GM19035 (cell line): ENCODE data around the gene CHCHD6.

Experiments used
- ATAC-seq: cut with Tn5 transposase; IDR thresholded peaks from one replicate; pipeline ENCODE4 v1.9.1; 2021; ENCODE audit not compliant: unreplicated experiment

Gene CHCHD6

DNA sequence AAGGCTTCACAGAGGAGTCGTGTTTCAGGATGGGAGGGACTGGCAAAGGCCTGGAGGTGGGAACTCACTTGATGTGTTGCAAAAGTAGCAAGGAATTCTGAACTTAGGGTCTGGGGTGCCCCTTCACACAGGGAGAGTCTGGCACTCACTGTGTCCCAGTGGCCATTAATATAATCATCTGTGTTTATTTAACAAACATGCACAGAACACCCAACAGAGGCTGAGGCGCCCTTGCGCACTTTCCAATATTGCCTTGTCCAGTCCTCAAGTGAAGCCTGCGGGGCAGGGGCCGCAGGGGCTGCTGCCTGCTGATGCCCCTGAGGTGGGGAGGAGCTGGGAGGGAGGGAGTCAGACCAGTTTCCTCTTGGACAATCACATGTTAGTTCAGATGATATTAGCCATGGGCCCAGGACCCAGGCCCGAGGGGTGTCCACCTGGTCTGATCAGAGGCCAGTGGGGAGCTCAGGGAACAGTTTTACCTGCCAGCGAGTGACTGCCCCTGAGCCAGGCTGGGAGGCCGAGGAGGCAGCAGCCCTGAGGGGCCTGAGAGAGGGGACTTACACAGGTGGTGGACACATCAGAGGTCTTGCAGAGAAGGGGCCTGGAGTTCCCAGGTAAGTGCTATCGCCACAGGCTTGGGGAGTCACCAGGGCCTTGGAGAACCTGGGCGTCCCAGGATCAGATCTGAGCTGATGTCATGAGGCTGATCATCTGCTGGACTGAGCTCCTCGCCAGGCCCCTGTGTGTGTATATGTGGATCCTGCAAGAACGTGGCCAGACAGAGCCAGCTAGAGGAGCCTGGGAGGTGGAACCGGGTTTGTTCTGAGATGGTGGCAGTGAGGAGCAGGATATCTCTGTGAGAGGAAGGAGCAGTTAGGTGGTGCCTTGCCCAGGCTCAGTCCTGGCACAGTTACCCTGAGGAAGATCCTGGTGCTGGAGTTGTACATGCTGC lies 35.3 kb upstream of the CHCHD6 start:
- no peak for ATAC-seq

GRCh38 chr3:126671521-126671920 lies 32.5 kb upstream of the CHCHD6 start:
- no peak for ATAC-seq

DNA sequence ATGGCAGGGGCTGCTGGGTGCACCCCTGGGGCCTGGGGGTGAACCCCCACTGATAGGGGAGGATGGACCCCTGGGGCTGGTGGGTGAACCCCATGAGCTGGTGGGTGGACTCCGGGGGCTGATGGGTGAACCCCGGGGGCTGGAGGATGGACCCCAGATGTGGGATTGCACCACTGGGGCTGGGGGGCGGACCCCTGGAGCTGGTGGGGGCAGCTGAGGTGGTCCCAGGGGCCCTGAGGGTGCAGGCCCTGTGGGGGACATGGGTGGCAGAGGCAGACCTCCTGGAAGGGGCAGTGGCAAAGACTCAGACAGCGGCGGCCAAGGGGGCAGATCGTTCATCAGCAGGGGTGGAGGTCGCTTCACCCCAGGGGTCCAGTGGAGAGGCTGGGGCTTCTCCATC lies 31.7 kb upstream of the CHCHD6 start:
- ATAC-seq = no peak

DNA sequence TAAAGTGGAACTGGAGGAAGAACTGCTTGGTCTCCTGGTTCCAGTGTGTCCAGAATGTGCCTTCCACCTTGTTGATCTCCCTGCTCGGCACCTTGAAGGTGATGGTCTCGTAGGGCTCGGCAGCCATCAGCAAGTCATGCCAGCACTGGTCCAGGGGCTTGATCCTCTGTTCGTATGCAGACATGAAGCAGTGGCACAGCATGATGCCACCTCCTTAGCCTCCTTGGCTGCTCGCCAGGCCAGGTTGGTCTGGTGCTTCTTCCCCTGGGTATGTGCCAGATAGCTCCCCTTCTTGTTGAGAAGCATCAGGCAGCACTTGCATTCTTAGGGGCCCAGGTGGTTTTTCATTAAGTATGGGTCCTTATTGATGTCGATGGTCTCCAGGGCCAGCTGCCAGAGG lies 31.3 kb upstream of the CHCHD6 start:
- no peak for ATAC-seq

DNA sequence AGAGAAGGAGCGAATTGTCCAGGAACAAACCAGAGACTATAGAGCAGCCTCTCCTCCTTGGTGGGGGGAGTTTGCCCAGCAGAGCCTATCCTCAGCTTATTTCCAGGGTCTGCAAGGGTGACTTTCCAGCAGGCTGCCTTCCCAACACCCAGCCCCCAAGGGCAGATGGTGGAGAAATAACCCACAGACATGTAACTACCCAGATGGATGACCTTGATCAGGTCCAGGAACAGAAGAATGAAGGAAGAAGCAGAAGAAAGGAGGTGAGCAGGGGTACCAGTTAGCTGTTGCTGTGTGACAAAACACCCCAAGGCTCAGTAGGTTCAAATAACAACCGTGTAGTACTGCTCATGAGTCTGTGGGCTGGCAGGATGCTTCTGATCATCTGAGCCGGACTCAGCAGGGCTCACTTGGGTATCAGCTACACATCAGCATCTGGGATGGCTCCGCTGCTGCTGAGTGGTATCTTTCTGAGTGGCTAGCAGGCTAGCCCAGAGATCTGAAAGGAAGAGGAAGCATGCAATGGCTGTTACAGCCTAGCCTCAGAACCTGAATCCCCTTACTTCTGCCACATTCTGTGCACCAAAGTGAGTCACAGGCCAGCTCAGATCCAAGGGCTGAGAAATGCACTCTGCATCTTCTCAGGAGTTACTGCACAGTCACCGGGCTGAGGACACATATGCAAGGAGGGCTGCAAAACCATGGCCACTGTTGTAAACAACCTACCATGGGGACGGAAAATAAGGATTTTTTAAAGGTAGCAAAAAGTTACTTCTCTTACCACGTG lies 26.9 kb upstream of the CHCHD6 start:
- no peak for ATAC-seq

GRCh38 chr3:126677862-126678503 lies 26.1 kb upstream of the CHCHD6 start:
- no peak for ATAC-seq

DNA sequence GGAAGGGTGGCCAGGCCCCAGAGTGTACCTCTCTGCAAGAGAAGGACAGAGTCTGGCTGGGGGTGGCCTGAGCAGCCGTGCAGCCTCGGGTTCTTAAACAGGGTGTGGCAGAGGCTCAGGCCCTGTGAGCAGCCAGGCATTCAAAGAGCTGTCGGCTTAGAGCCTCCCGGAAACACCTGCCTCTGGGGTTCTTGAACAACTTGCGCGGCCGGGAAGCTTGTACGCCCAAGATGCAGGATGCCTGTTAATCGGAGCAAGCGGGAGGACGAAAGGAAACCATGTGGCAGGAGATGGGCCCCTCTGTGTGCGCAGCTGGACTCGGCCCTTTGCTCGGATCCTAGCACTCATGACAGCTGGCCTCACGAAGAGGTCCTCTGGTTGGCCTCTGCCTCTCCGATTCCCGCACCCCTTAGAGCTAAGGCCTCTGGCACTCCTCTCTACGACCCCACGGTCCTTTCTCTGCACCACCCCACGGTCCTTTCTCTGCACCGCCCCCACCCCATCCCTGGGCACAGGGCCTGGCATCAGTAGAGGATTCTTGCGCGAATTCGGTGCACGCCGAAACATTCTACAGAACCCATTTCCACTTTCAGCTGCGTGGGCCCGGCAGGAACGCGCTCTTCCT lies 25.2 kb upstream of the CHCHD6 start:
- ATAC-seq = no peak

- peak; percentile 53 for ATAC-seq
Measured at GRCh38 chr3:126679318-126679751, 24.7 kb upstream of the CHCHD6 start.

DNA sequence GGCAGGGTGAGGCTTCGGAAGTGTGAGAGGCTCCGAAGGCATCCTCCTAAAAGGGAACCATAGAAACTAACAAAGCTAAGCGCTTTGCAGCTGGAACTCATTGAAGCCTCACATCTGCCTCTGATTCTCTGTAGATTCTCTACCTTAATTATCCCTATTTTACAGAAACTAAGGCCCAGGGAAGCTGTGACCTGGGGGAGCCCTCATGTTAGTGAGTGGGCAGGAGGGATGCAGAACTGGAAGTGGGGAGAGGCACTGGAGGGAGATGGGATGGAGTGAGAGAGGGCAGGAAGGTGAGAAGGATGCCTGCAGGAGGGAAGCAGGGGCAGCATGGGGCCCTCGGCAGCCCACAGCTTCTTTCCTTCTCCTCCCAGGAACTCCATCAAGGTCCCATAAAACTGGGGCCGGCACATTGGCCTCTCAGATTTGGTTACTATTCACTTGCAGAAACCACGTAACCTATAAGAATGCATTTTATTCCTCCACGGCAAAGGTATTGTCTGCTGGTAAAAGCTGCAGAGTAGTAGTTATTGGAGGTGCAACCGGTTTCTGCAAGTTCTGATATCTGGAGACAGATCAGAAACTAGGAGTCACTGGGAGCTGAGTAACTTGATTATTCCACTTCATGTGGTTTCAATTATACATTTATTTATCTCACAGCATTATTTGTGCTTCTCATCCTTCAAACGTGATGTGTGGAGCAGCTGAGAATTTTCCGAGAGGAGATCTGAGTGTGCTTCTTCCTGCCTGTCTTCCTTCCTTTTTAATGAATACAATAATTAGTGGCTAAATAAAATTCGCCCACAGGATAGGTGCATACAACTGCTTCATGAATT lies 24.0 kb upstream of the CHCHD6 start:
- ATAC-seq = no peak

- ATAC-seq = no peak
Measured at GRCh38 chr3:126680667-126681055, 23.4 kb upstream of the CHCHD6 start.

DNA sequence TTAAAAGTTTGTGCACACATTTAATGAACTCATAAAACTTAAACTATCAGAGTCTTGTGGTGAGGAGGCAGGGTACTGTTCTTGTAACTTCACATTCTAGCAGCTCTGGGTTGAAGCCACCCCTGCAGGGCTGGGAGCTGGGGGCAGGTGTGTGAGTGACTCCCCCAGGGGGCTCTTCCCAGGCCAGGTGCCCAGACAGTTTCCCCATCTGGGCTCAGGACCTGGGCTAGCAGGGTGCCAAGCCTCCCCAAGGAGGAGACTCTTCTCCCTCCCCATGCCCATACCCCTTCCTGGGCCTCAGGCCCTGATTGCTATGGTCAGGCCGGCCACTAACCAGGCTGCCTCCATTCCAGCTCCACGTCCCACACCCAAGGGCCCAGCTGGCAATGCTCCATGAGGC lies 22.0 kb upstream of the CHCHD6 start:
- no peak for ATAC-seq

- no peak for ATAC-seq
Measured at GRCh38 chr3:126683069-126683468, 21.0 kb upstream of the CHCHD6 start.

- ATAC-seq = no peak
Measured at GRCh38 chr3:126684218-126684751, 19.8 kb upstream of the CHCHD6 start.

- ATAC-seq = no peak
Measured at GRCh38 chr3:126685021-126685420, 19.0 kb upstream of the CHCHD6 start.

- ATAC-seq = no peak
Measured at GRCh38 chr3:126685493-126685892, 18.5 kb upstream of the CHCHD6 start.

GRCh38 chr3:126691765-126692164 lies 12.3 kb upstream of the CHCHD6 start:
- no peak for ATAC-seq

- ATAC-seq = no peak
Measured at GRCh38 chr3:126692858-126693257, 11.2 kb upstream of the CHCHD6 start.

DNA sequence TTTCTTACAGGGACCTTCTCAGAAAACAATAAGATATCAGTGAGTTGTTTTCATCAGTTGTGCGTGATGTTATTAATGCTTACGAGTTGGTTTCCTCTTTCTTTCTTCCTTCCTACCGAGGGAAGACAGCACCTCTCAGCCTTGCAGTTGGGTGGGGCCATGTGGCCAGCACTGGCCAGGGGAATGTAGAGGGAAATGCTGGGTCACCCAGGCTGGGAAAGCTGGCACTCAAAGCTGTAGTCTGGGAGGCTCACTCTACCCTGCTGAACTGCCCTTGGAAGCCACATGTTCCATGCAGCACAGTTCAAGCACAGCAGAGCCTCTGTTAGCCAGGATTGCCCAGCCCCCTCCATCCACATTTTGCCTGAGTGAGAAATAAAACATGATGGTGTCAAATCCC lies 10.1 kb upstream of the CHCHD6 start:
- no peak for ATAC-seq

DNA sequence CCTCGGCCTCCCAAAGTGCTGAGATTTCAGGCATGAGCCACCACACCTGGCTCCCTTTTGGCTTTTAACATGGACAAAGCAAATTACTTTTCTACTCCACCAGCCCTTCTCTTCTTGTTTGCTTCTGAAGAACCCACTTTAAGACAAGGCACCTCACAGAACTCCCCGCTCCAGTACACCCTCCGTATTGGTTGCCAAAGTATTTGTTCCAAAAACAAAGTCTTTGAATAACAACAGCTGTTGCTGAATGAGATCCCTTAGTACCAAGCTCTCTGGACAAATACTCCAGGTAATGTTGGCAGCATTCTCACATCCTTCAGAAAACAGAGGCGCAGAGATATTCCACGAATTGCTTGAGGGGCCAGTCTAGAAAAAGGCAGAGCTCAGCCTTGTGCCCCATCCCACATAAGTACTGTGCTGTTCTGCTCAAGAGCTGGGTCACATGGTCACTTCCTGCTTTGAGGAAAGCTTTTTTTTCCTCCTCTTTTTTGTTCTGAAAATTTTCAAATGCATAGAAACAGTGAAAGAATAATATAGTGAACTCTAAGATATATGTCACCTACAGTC lies 7.3 kb upstream of the CHCHD6 start:
- no peak for ATAC-seq

GRCh38 chr3:126699011-126699410 lies 5.0 kb upstream of the CHCHD6 start:
- no peak for ATAC-seq
